Spleen (tissue), 11 donors: ENCODE results near the gene FCRL2. TPM values are rescaled to one million over a fixed set of nuclear protein-coding genes. Genes with fewer than 3 reads are reported as not detected.
A peak's percentile ranks its signal among the peaks of the same experiment; 100 is the strongest.

Source experiments
- DNase-seq: peaks from one replicate; pipeline ENCODE4 v3.0.0-alpha.2; 2020
- H3K27ac ChIP-seq, 8 donors: fragments of 200-600 bp; sonication (generic) in 7 of 8; 1 replicate in 4 of 8; 2 replicates in 4 of 8; pipeline versions ENCODE4 v1.5.0 to v1.8.0; 2016 to 2021; ENCODE audit warnings: inconsistent platforms in 4 of 8, mild to moderate bottlenecking in 4 of 8, moderate library complexity in 1 of 8
- H3K27me3 ChIP-seq, 7 donors: fragments of 200-600 bp; sonication (generic) in 6 of 7; replicated peaks in 1 of 7; 1 replicate in 4 of 7; 2 replicates in 3 of 7; pipeline versions ENCODE4 v1.5.0 to v1.8.0; 2016 to 2021; ENCODE audit warnings: inconsistent platforms in 3 of 7, mild to moderate bottlenecking in 1 of 7
- H3K36me3 ChIP-seq, 6 donors: fragments of 200-600 bp; sonication (generic) in 5 of 6; 1 replicate in 4 of 6; 2 replicates in 2 of 6; pipeline versions ENCODE4 v1.5.0 to v1.8.0; 2016 to 2021; ENCODE audit warnings: inconsistent platforms in 2 of 6
- H3K4me1 ChIP-seq, 6 donors: fragments of 200-600 bp; sonication (generic) in 5 of 6; 1 replicate in 3 of 6; 2 replicates in 3 of 6; pipeline versions ENCODE4 v1.5.0 to v1.8.0; 2016 to 2021; ENCODE audit warnings: inconsistent platforms in 3 of 6
- H3K4me3 ChIP-seq, 8 donors: fragments of 200-600 bp; sonication (generic) in 7 of 8; 1 replicate in 4 of 8; 2 replicates in 4 of 8; pipeline versions ENCODE4 v1.5.0 to v1.8.0; 2016 to 2021; ENCODE audit warnings: inconsistent platforms in 4 of 8, mild to moderate bottlenecking in 4 of 8, moderate library complexity in 2 of 8
- H3K9me3 ChIP-seq, 8 donors: fragments of 200-600 bp; sonication (generic) in 7 of 8; 1 replicate in 4 of 8; 2 replicates in 4 of 8; pipeline versions ENCODE4 v1.5.0 to v1.8.0; 2016 to 2021; ENCODE audit warnings: inconsistent platforms in 4 of 8
- CTCF ChIP-seq, 11 experiments: fragments of 200-600 bp in 7 of 11; fragments of 450-650 bp in 4 of 11; sonication (generic) in 4 of 11; IDR thresholded peaks in 8 of 11; conservative IDR thresholded peaks in 3 of 11; 1 replicate in 7 of 11; 2 replicates in 4 of 11; pipeline versions ENCODE4 v1.4.0 to v1.8.0; 2016 to 2021; ENCODE audit warnings: antibody characterized with exemption in 11 of 11, inconsistent platforms in 4 of 11, mild to moderate bottlenecking in 1 of 11
- POLR2A ChIP-seq, 3 donors: fragments of 450-650 bp; IDR thresholded peaks; one replicate each; pipeline ENCODE4 v1.5.1; 2017; ENCODE audit warnings: antibody characterized with exemption in 3 of 3, mild to moderate bottlenecking in 1 of 3
- POLR2AphosphoS5 ChIP-seq, 3 donors: sonication (generic); formaldehyde crosslinking; IDR thresholded peaks; one replicate each; pipeline ENCODE4 v1.5.1; 2017; ENCODE audit warnings: antibody characterized with exemption in 3 of 3
- WGBS, 5 donors: extraction: QIAGEN DNeasy Blood & Tissue Kit in 3 of 5; methylation state at CpG; one replicate each; pipeline versions ENCODE4 v1.1.5 to v1.1.7; 2013 to 2018; 5-methylcytosine and 5-hydroxymethylcytosine counted together
- intact Hi-C: fragments of 100-400 bp; cut with DNase I; formaldehyde crosslinking; loops from one replicate; pipeline ENCODE4 v1.15.0; 2023; ENCODE audit warnings: low total_unique reads
- polyA plus RNA-seq, 3 donors: library from polyadenylated mRNA; stranded (reverse); fragments of 200-250 nt; gene quantifications; one replicate each; pipeline ENCODE4 v1.2.1, GENCODE V29; 2013
- total RNA-seq, 7 donors: library from RNA; depleted of rRNA in 3 of 7; stranded (reverse); fragments of >200 nt in 3 of 7; fragmentation: NEBNext Ultra II Directional in 4 of 7; extraction: Animal tissue kit (Norgen Biotek cat#: 25700) in 4 of 7; gene quantifications; one replicate each; pipeline versions ENCODE4 v1.1.0 to v1.2.1, GENCODE V29; 2016 to 2021
- donor health status: healthy with polysubstance abuse.
- donor health status: DM: no; HTN: no; CAD: no; lungs with moderate emphysema.
- donor health status: DM: no; HTN: no; CAD: no.
- donor health status: Bipolar disorder and iron deficiency.
- donor health status: healthy.
- donor health status: DM: no; HTN: no; CAD: no.
- donor health status: DM: yes; HTN: yes; CAD: no.

FCRL2 gene
- total and polyA plus RNA-seq, 10 donors: 32.9 to 236 (median 57.2) TPM

GRCh38 chr1:157781048-157781447 lies 4.1 kb upstream of the FCRL2 start:
- no peak for TF ChIP-seq POLR2A (IDR thresholded peaks at IDR 0.05)
- TF ChIP-seq POLR2AphosphoS5 (IDR thresholded peaks at IDR 0.05): no peak
- TF ChIP-seq CTCF (IDR thresholded peaks at IDR 0.05 in 8 of 11, conservative IDR thresholded peaks at IDR 0.05 in 3 of 11): no peak
- H3K27ac ChIP-seq: peak overlapping the region in 5 of 8 donors; percentile 8 to 58 (median 34)
- no peaks in the 10 kb centered on the region for H3K9me3 ChIP-seq
- intact Hi-C loops: no loop called here
- H3K27me3 ChIP-seq: no peaks in the 10 kb centered on the region
- DNase-seq: no peak
- WGBS, 5 donors: 17 to 34% (median 27%) methylated on average over 2 of the region's 2 CpGs
- peaks cover 4 to 89% (median 47%) of the 10 kb centered on the region in 6 donors for H3K4me1 ChIP-seq
- H3K36me3 ChIP-seq: no peaks in the 10 kb centered on the region
- H3K4me3 ChIP-seq: no peak overlapping the region

GRCh38 chr1:157775101-157775870 lies 1.6 kb downstream of the FCRL2 start:
- WGBS, 5 donors: 71 to 79% (median 74%) methylated on average over 4 of the region's 4 CpGs
- peak overlapping the region in 7 of 8 donors; percentile 0 to 62 (median 24) for H3K4me3 ChIP-seq
- intact Hi-C loops: loop anchor here (10.0 kb wide), 1 partner anchor 200 kb away; no protein-coding TSS in a partner anchor
- H3K27ac ChIP-seq: peak overlapping the region in 7 of 8 donors; percentile 35 to 81 (median 53)
- H3K9me3 ChIP-seq: no peaks in the 10 kb centered on the region
- peaks cover 0 to 86% (median 38%) of the 10 kb centered on the region in 6 donors for H3K4me1 ChIP-seq
- TF ChIP-seq POLR2A (IDR thresholded peaks at IDR 0.05): no peak
- DNase-seq: no peak
- peaks cover 0 to 7% (median 0%) of the 10 kb centered on the region in 7 donors for H3K27me3 ChIP-seq
- peaks cover 0 to 7% (median 0%) of the 10 kb centered on the region in 6 donors for H3K36me3 ChIP-seq

- Histone ChIP-seq H3K27ac (peak overlapping the region in 6 of 8 donors; percentile 44 to 81 (median 60)), H3K36me3 (peaks cover 0 to 14% (median 0%) of the 10 kb centered on the region in 6 donors), H3K4me1 (peaks cover 0 to 83% (median 35%) of the 10 kb centered on the region in 6 donors), H3K4me3 (peak overlapping the region in 3 of 8 donors; percentile 3 to 56 (median 6)), H3K9me3 (no peaks in the 10 kb centered on the region), H3K27me3 (peaks cover 0 to 9% (median 0%) of the 10 kb centered on the region in 7 donors)
- intact Hi-C loops: loop anchor here (10.0 kb wide), 1 partner anchor 200 kb away; no protein-coding TSS in a partner anchor
- no peak for DNase-seq
- 52 to 70% (median 59%) methylated on average over 2 of the region's 2 CpGs for WGBS, 5 donors
- TF ChIP-seq POLR2AphosphoS5 (IDR thresholded peaks at IDR 0.05): no peak
- TF ChIP-seq CTCF (IDR thresholded peaks at IDR 0.05 in 8 of 11, conservative IDR thresholded peaks at IDR 0.05 in 3 of 11): no peak
- TF ChIP-seq POLR2A (IDR thresholded peaks at IDR 0.05): no peak
Measured at GRCh38 chr1:157774412-157774811, 2.5 kb downstream of the FCRL2 start.

GRCh38 chr1:157773493-157774350 lies 3.2 kb downstream of the FCRL2 start:
- TF ChIP-seq POLR2A (IDR thresholded peaks at IDR 0.05) (peak in 1 of 3 donors; percentile 41), POLR2AphosphoS5 (IDR thresholded peaks at IDR 0.05) (peak in 1 of 3 donors; percentile 18), CTCF (IDR thresholded peaks at IDR 0.05 in 8 of 11, conservative IDR thresholded peaks at IDR 0.05 in 3 of 11) (peak; percentile 31 to 80 (median 69))
- 14 to 30% (median 18%) methylated on average over 1 of the region's 1 CpG for WGBS, 5 donors
- H3K4me1 ChIP-seq: peaks cover 0 to 76% (median 33%) of the 10 kb centered on the region in 6 donors
- no peak for DNase-seq
- no peaks in the 10 kb centered on the region for H3K9me3 ChIP-seq
- intact Hi-C loops: loop anchor here (10.0 kb wide), 1 partner anchor 199 kb away; no protein-coding TSS in a partner anchor
- H3K27ac ChIP-seq: peak overlapping the region in 7 of 8 donors; percentile 14 to 81 (median 52)
- peak overlapping the region in 3 of 8 donors; percentile 3 to 56 (median 6) for H3K4me3 ChIP-seq
- peaks cover 0 to 9% (median 0%) of the 10 kb centered on the region in 7 donors for H3K27me3 ChIP-seq
- peaks cover 0 to 18% (median 0%) of the 10 kb centered on the region in 6 donors for H3K36me3 ChIP-seq
